HCT116 (cell line): ENCODE results near the gene HIPK3. TPM values are rescaled to one million over a fixed set of nuclear protein-coding genes. Genes with fewer than 3 reads are reported as not detected.

Experiments
- ATAC-seq: fragments of 200-7000 bp; cut with Tn5 transposase; 2 replicates; pipeline ENCODE4 v1.9.1; 2020; ENCODE audit warnings: mild to moderate bottlenecking, moderate library complexity
- BruUV-seq: library from RNA; stranded (reverse); fragments of 400-500 nt; replicated peaks from 2 replicates; lab custom pipeline; 2021; lab: Mats Ljungman, UMichigan
- CTCF ChIA-PET: fragments of 300-600 bp; sonication (Branson Sonifier 250); formaldehyde crosslinking; loops from one replicate; lab custom pipeline; 2021; ENCODE audit warnings: antibody characterized with exemption; lab: Charles Lee
- POLR2A ChIA-PET: fragments of 300-600, 350-600 bp; sonication (Branson Sonifier 250); formaldehyde crosslinking; loops from one replicate; lab custom pipeline; 2021; ENCODE audit warnings: antibody characterized with exemption; lab: Charles Lee
- RAD21 ChIA-PET, 2 experiments: fragments of 300-600 bp; sonication (Branson Sonifier 250); formaldehyde crosslinking; loops; one replicate each; lab custom pipeline; 2023; ENCODE audit warnings: low total read pairs in 2 of 2; ENCODE audit not compliant: uncharacterized antibody in 2 of 2, unreplicated experiment in 2 of 2, low non-redundant PET in 1 of 2; lab: Charles Lee
- DNase-seq: peaks from one replicate; pipeline ENCODE4 v3.0.0-alpha.2; 2010; ENCODE audit warnings: low read depth, low spot score
- H2AFZ ChIP-seq: fragments of 200-600 bp; shearing (Covaris generic), sonication (generic); 2 replicates; pipeline ENCODE4 v1.6.1; 2017; ENCODE audit warnings: low read depth, mixed run types, mixed read lengths, antibody characterized with exemption, low read length; ENCODE audit not compliant: poor library complexity, severe bottlenecking
- H3K27ac ChIP-seq: 2 replicates; pipeline ENCODE4 v1.5.1; 2012; ENCODE audit warnings: low read depth, low read length
- H3K27me3 ChIP-seq: fragments of 200-600 bp; sonication (generic); 2 replicates; pipeline ENCODE4 v1.6.1; 2016; ENCODE audit warnings: mixed run types, low read length, mixed read lengths; ENCODE audit not compliant: insufficient read depth
- H3K36me3 ChIP-seq, 2 experiments: fragments of 200-500 bp in 1 of 2; fragments of 200-600 bp in 1 of 2; sonication (Bioruptor generic) in 1 of 2; sonication (generic) in 1 of 2; 2 replicates each; pipeline versions ENCODE4 v1.5.1 to v1.6.1; 2014 to 2016; ENCODE audit warnings: low read length in 2 of 2, inconsistent platforms in 1 of 2, mixed read lengths in 1 of 2, mixed run types in 1 of 2; ENCODE audit not compliant: insufficient read depth in 2 of 2, control insufficient read depth in 1 of 2
- H3K4me1 ChIP-seq, 2 experiments: fragments of 200-600 bp in 1 of 2; sonication (generic) in 1 of 2; 2 replicates each; pipeline versions ENCODE4 v1.5.1 to v1.6.1; 2012 to 2017; ENCODE audit warnings: low read length in 2 of 2, inconsistent platforms in 1 of 2, mild to moderate bottlenecking in 1 of 2, mixed read lengths in 1 of 2, mixed run types in 1 of 2, moderate library complexity in 1 of 2; ENCODE audit not compliant: insufficient read depth in 2 of 2, control insufficient read depth in 1 of 2
- H3K4me2 ChIP-seq: fragments of 200-600 bp; sonication (generic); 2 replicates; pipeline ENCODE4 v1.6.1; 2017; ENCODE audit warnings: mixed run types, low read length, mixed read lengths
- H3K4me3 ChIP-seq, 2 experiments: fragments of 200-600 bp in 1 of 2; sonication (generic) in 1 of 2; replicated peaks in 1 of 2; 2 replicates each; pipeline ENCODE4 v1.5.1; 2011 to 2016; ENCODE audit warnings: low read length in 2 of 2, control low read depth in 1 of 2, low read depth in 1 of 2, mild to moderate bottlenecking in 1 of 2, mixed read lengths in 1 of 2, mixed run types in 1 of 2
- H3K79me2 ChIP-seq: fragments of 200-600 bp; sonication (generic); 2 replicates; pipeline ENCODE4 v1.6.1; 2017; ENCODE audit warnings: mild to moderate bottlenecking, mixed run types, low read length, moderate library complexity, mixed read lengths; ENCODE audit not compliant: insufficient read depth
- H3K9ac ChIP-seq: fragments of 200-600 bp; sonication (generic); 2 replicates; pipeline ENCODE4 v1.6.1; 2016; ENCODE audit warnings: low read length, mixed read lengths
- H3K9me2 ChIP-seq: fragments of 200-600 bp; sonication (generic), shearing (Covaris generic); 2 replicates; pipeline ENCODE4 v1.6.1; 2017; ENCODE audit warnings: mixed run types, mild to moderate bottlenecking, moderate library complexity; ENCODE audit not compliant: insufficient read depth
- H3K9me3 ChIP-seq, 2 experiments: fragments of 200-500 bp in 1 of 2; fragments of 200-600 bp in 1 of 2; sonication (Bioruptor generic) in 1 of 2; sonication (generic) in 1 of 2; 2 replicates each; pipeline ENCODE4 v1.6.1; 2014 to 2017; ENCODE audit warnings: low read length in 2 of 2, mixed read lengths in 2 of 2, inconsistent platforms in 1 of 2, low read depth in 1 of 2, mild to moderate bottlenecking in 1 of 2, mixed run types in 1 of 2, moderate library complexity in 1 of 2; ENCODE audit not compliant: control insufficient read depth in 1 of 2, insufficient read depth in 1 of 2
- H4K20me1 ChIP-seq: fragments of 200-600 bp; sonication (generic), shearing (Covaris generic); 2 replicates; pipeline ENCODE4 v1.6.1; 2017; ENCODE audit warnings: mixed run types, mild to moderate bottlenecking, moderate library complexity; ENCODE audit not compliant: insufficient read depth
- ATF3 ChIP-seq: IDR thresholded peaks from 2 replicates; pipeline ENCODE4 v1.6.1; 2012
- CEBPB ChIP-seq: IDR thresholded peaks from 2 replicates; pipeline ENCODE4 v1.6.1; 2012; ENCODE audit warnings: low read depth
- EGR1 ChIP-seq: IDR thresholded peaks from 2 replicates; pipeline ENCODE4 v1.6.1; 2012; ENCODE audit warnings: low read depth
- ELF1 ChIP-seq: IDR thresholded peaks from 2 replicates; pipeline ENCODE4 v1.6.1; 2012; ENCODE audit warnings: low read depth, borderline replicate concordance
- EZH2 ChIP-seq: fragments of 200-600 bp; sonication (generic); IDR thresholded peaks from 2 replicates; pipeline ENCODE4 v1.6.1; 2017; ENCODE audit warnings: antibody characterized with exemption, mixed run types
- EZH2phosphoT487 ChIP-seq: fragments of 200-600 bp; IDR thresholded peaks from 2 replicates; pipeline ENCODE4 v1.6.1; 2018; ENCODE audit warnings: antibody characterized with exemption, borderline replicate concordance
- FOSL1 ChIP-seq: IDR thresholded peaks from 2 replicates; pipeline ENCODE4 v1.6.1; 2012; ENCODE audit warnings: low read depth
- JUND ChIP-seq: IDR thresholded peaks from 2 replicates; pipeline ENCODE4 v1.6.1; 2012
- POLR2A ChIP-seq: IDR thresholded peaks from 2 replicates; pipeline ENCODE4 v1.7.0; 2011; ENCODE audit warnings: borderline replicate concordance; ENCODE audit not compliant: insufficient read depth, insufficient read length; ENCODE audit errors: extremely low read depth
- POLR2AphosphoS5 ChIP-seq: IDR thresholded peaks from 2 replicates; pipeline ENCODE4 v1.6.1; 2011; ENCODE audit warnings: mild to moderate bottlenecking, low read depth, low read length, moderate library complexity
- RAD21 ChIP-seq: IDR thresholded peaks from 2 replicates; pipeline ENCODE4 v1.6.1; 2012; ENCODE audit warnings: low read depth, mild to moderate bottlenecking
- REST ChIP-seq: IDR thresholded peaks from 2 replicates; pipeline ENCODE4 v1.6.1; 2012; ENCODE audit warnings: low read depth
- SP1 ChIP-seq: IDR thresholded peaks from 2 replicates; pipeline ENCODE4 v1.6.1; 2012; ENCODE audit warnings: low read depth
- ZBTB33 ChIP-seq: IDR thresholded peaks from 2 replicates; pipeline ENCODE4 v1.6.1; 2011; ENCODE audit warnings: mild to moderate bottlenecking, low read length, moderate library complexity; ENCODE audit not compliant: insufficient replicate concordance; ENCODE audit errors: extremely low read depth
- intact Hi-C: fragments of 100-400 bp; cut with micrococcal nuclease; formaldehyde crosslinking; loops from 2 replicates; pipeline ENCODE4 v1.10.0; 2022
- total RNA-seq: library from RNA; stranded (reverse); gene quantifications from one replicate; pipeline ENCODE4 v1.2.1, GENCODE V29; 2021; ENCODE audit not compliant: unreplicated experiment
- TF ChIP-seq, protein P1 (sequence below): IDR thresholded peaks from 2 replicates; pipeline ENCODE4 v1.6.1; 2012

Gene HIPK3
- total RNA-seq, 1 experiment from 2014 or later, result 35.2 TPM

- no peak overlapping the region for H2AFZ ChIP-seq
- H3K9ac ChIP-seq, result no peak overlapping the region
- H4K20me1 ChIP-seq, result no peaks in the 10 kb centered on the region
- no peaks in the 10 kb centered on the region for H3K36me3 ChIP-seq
- POLR2A ChIA-PET, result no interaction called here
- no peaks in the 10 kb centered on the region for H3K4me1 ChIP-seq
- TF ChIP-seq ATF3 (no peak), REST (no peak), ELF1 (no peak), CEBPB (no peak), POLR2AphosphoS5 (no peak), POLR2A (no peak), ZBTB33 (no peak), RAD21 (no peak), EZH2phosphoT487 (no peak), EGR1 (no peak), SP1 (no peak), JUND (no peak), FOSL1 (no peak), EZH2 (no peak)
- TF ChIP-seq, protein P1, sequence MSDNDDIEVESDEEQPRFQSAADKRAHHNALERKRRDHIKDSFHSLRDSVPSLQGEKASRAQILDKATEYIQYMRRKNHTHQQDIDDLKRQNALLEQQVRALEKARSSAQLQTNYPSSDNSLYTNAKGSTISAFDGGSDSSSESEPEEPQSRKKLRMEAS, result no peak
- DNase-seq (no peak), ATAC-seq (no peak)
- no peak overlapping the region for H3K27ac ChIP-seq
- RAD21 ChIA-PET, result no interaction called here
- no peaks in the 10 kb centered on the region for H3K27me3 ChIP-seq
- CTCF ChIA-PET, result interaction anchor here (1.7 kb wide), 1 partner anchor 41 kb away, joined by 3 read pairs; no protein-coding TSS in a partner anchor
- no peaks in the 10 kb centered on the region for H3K9me3 ChIP-seq
- intact Hi-C loops, result loop anchor here (10.0 kb wide), 1 partner anchor 357 kb away; no protein-coding TSS in a partner anchor
- H3K79me2 ChIP-seq, result peaks cover 58% of the 10 kb centered on the region
- no peak overlapping the region for H3K4me3 ChIP-seq
- H3K9me2 ChIP-seq, result no peaks in the 10 kb centered on the region
- H3K4me2 ChIP-seq, result no peak overlapping the region
- BruUV-seq, result no TSS peak
Measured at GRCh38 chr11:33321422-33321821, 64.2 kb downstream of the HIPK3 start.
